ENCODE data around the gene CHMP2A.

Gene CHMP2A

GRCh38 chr19:58538257-58539168, 16.4 kb downstream of the CHMP2A start:
- TF ChIP-seq REST (IDR thresholded peaks at IDR 0.05; ENCODE audit: insufficient read depth in 1 of 2, low read depth in 2 of 2, low read length in 2 of 2) = no peak
- TF ChIP-seq SIN3A (IDR thresholded peaks at IDR 0.05; ENCODE audit: borderline replicate concordance, insufficient read depth, low read length) = no peak
- TF ChIP-seq POLR2AphosphoS5 (IDR thresholded peaks at IDR 0.05; ENCODE audit: low read depth, low read length) = no peak
- TF ChIP-seq TAF1 (IDR thresholded peaks at IDR 0.05; ENCODE audit: borderline replicate concordance, insufficient read depth, low read length) = no peak
- no peak for TF ChIP-seq FOXP2 (optimal IDR thresholded peaks at IDR 0.05; ENCODE audit: borderline replicate concordance, extremely low read depth, extremely low read length, insufficient read depth)

GRCh38 chr19:58536852-58537798, 17.8 kb downstream of the CHMP2A start:
- TF ChIP-seq TAF1 (IDR thresholded peaks at IDR 0.05; ENCODE audit: borderline replicate concordance, insufficient read depth, low read length) (no peak), FOXP2 (optimal IDR thresholded peaks at IDR 0.05; ENCODE audit: borderline replicate concordance, extremely low read depth, extremely low read length, insufficient read depth) (no peak), REST (IDR thresholded peaks at IDR 0.05; ENCODE audit: insufficient read depth in 1 of 2, low read depth in 2 of 2, low read length in 2 of 2) (no peak), SIN3A (IDR thresholded peaks at IDR 0.05; ENCODE audit: borderline replicate concordance, insufficient read depth, low read length) (no peak), POLR2AphosphoS5 (IDR thresholded peaks at IDR 0.05; ENCODE audit: low read depth, low read length) (no peak)

GRCh38 chr19:58535857-58536256, 19.0 kb downstream of the CHMP2A start:
- TF ChIP-seq REST (IDR thresholded peaks at IDR 0.05; ENCODE audit: insufficient read depth in 1 of 2, low read depth in 2 of 2, low read length in 2 of 2) = no peak
- TF ChIP-seq POLR2AphosphoS5 (IDR thresholded peaks at IDR 0.05; ENCODE audit: low read depth, low read length) = no peak
- no peak for TF ChIP-seq TAF1 (IDR thresholded peaks at IDR 0.05; ENCODE audit: borderline replicate concordance, insufficient read depth, low read length)
- no peak for TF ChIP-seq FOXP2 (optimal IDR thresholded peaks at IDR 0.05; ENCODE audit: borderline replicate concordance, extremely low read depth, extremely low read length, insufficient read depth)
- TF ChIP-seq SIN3A (IDR thresholded peaks at IDR 0.05; ENCODE audit: borderline replicate concordance, insufficient read depth, low read length) = no peak

- TF ChIP-seq POLR2AphosphoS5 (IDR thresholded peaks at IDR 0.05; ENCODE audit: low read depth, low read length) (no peak), TAF1 (IDR thresholded peaks at IDR 0.05; ENCODE audit: borderline replicate concordance, insufficient read depth, low read length) (no peak), SIN3A (IDR thresholded peaks at IDR 0.05; ENCODE audit: borderline replicate concordance, insufficient read depth, low read length) (no peak), FOXP2 (optimal IDR thresholded peaks at IDR 0.05; ENCODE audit: borderline replicate concordance, extremely low read depth, extremely low read length, insufficient read depth) (no peak), REST (IDR thresholded peaks at IDR 0.05; ENCODE audit: insufficient read depth in 1 of 2, low read depth in 2 of 2, low read length in 2 of 2) (no peak)
These were observed 23.7 kb downstream of the CHMP2A start for GRCh38 chr19:58531034-58531840.

Measured in PFSK-1 (cell line).